Stimulated activated CD8-positive, alpha-beta memory T cell treated with anti-CD3 and anti-CD28 coated beads, Interleukin-12 subunit alpha, Interleukin-12 subunit beta, amount 100 ng/mL, for 4 hours (primary cell): ENCODE measurements around the gene TBC1D9B.
A peak's percentile ranks its signal among the peaks of the same experiment; 100 is the strongest.

Source experiments
- DNase-seq: peaks from one replicate; pipeline ENCODE4 v3.0.0-alpha.2; 2020; ENCODE audit warnings: low read depth

TBC1D9B gene

DNA sequence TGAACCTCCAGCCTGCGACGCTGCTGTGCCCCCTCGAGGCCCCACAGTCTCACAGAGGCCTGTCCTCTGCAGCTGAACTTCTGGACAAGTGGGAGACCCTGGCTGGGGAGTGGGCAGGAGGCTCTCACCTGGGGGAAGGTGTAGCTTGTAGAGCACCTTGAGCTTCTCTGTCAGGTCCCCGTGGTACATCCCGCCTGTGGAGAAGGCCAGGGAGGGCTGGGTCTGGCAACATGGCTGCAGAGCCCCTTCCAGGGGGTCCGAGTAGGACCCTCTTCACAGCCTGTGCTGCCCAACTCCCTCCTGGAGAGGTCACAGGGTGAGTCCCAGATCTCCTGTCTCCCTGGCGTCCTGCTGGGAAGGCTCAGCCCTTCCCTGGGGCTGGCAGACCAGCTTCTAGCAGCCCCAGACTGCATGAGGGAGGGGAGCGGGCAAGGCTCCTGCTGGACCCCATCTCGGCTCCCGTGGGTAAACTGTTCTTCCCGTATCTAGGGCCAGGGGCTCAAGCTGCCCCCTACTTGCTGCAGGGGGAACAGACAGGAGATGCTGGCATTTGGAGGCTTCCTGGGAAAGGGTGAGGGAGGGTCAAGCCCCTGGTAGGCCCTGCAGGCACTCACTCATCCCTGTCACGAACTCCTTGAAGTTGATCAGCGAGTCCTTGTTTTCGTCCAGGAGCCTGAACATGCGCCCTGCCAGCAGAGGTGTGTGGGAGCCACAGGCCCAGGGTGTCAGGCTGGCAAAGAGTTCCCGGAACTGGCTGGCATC, 37.9 kb downstream of the TBC1D9B start:
- DNase-seq, result no peak

DNA sequence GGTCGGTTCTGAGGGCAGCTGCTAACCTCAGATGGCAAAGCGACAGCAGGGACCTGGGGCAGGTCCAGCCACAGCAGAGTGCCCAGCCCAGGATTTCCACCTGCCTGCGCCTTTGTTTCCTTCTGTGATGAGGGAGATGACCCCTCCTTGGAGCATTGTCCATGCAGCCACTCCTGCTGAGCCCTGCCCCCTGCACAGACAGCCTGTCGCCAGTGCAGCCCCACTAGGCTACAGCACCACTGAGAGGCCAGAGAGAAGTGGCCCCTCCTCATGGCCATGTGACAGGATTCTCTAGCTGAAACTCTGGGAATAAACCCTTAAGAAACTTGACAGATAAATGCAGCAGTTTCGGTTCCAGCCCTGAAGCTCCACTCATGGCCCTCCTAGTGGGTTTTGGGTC, 38.6 kb downstream of the TBC1D9B start:
- no peak for DNase-seq

- no peak for DNase-seq
Observed at GRCh38 chr5:179868541-179868940, 39.2 kb downstream of the TBC1D9B start.

- no peak for DNase-seq
Observed at GRCh38 chr5:179867476-179867875, 40.2 kb downstream of the TBC1D9B start.

- no peak for DNase-seq
Observed at GRCh38 chr5:179867079-179867465, 40.6 kb downstream of the TBC1D9B start.

DNA sequence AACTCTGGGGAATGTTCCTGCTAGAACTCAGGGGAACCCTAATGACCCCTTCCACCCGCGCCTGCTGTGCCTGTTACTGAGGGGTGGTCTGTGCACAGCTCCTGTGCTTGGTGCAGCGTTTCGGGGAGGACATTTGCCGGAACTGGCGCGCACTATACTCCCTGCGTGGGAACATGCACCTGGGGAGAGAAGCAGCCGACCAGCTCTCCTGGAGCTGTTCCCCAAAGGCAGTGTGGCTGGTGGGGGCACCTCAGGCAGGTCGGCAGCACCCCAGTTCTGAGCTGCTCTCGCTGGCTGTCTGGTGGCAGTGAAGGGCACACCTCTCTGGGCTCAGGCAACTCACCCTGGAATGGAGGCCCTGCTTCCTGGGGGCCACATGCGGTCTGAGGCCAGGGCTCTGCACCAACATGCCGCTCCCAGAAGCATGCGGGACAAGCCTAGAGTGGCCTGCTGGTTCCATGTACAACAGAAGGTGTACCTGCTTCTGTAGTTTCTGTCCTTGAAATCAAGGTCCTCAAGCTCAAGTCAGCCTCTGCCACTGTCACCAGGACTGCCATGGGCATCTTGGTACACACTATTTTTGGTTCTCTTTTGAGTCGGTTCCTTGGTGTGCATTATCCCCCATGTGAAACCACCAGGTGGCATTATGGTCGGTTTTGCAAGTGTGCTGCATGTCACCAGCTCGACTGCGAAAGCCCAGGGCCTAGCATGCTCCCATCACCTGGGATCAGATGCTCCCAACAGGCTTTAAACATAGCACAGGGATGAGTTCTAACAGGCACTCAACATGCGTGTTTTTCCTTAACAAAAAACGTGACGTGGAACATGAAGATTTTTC, 41.2 kb downstream of the TBC1D9B start:
- no peak for DNase-seq

- no peak for DNase-seq
Observed at GRCh38 chr5:179865491-179866240, 42.0 kb downstream of the TBC1D9B start.

DNA sequence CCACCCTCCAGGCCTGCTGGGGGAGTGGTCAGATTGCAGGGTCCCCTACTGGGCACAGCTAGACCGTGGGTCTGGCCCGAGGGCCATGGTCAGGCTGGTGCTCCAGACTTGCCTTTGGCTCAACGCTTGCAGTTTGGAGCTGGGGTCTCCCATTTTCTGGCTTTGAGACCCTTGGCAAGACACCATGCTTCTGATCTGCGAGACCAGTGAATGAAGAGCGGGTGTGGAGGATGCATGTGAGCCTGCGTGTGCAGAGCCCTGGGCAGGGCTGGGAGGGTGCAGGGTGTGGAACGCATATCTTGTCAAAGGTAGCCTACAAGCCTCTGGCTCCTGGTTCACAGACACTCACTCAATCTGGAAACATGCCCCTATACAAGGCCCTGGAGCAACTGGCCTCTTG, 43.0 kb downstream of the TBC1D9B start:
- DNase-seq, result no peak

GRCh38 chr5:179863449-179864085, 44.1 kb downstream of the TBC1D9B start:
- DNase-seq, result no peak

- DNase-seq, result no peak
Observed at GRCh38 chr5:179862891-179863290, 44.8 kb downstream of the TBC1D9B start.

- DNase-seq, result no peak
Observed at GRCh38 chr5:179862296-179862695, 45.4 kb downstream of the TBC1D9B start.

DNA sequence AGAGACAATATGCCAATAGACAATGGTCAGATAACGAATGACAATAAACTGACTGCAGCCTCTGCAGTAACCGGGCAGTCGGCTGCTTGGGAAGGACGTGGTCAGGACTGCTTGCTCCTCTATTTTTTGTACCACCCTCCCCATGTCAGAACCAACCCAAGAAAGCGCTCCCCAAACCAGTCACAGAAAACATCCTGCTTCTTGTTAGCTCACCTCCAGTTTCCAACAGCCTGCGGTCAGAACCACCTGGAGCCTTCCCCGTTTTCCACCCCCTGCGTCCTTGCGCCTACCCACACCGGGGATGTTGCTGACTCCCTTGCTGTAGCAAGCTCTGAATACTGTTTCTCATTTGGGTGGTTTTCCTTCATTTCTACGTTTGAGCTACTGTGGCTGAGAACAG, 47.4 kb downstream of the TBC1D9B start:
- no peak for DNase-seq

- DNase-seq, result peak; percentile 84
Observed at GRCh38 chr5:179858586-179859427, 48.9 kb downstream of the TBC1D9B start, which contains the start of gene MRNIP. Gene MRNIP, minus strand, starts transcription at chr5:179858817. Its CDS starts 21 bp downstream, at chr5:179858796.

DNA sequence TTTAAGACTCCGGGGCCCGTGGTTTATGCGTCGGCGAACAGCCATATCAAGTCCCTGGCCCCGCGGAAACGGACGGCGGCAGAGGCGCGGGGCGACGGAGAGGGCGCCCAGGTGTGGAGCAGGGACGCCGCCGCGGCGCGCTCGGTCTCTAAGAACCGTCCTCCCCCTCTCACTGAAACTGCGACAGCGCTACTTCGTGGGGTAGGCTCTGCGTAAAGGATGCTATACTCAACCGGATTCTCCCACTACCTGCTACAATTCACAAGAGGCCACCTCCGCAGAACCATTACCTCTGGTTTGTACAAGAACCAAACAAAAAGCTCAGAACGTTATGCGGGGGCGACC, 49.5 kb downstream of the TBC1D9B start:
- no peak for DNase-seq

GRCh38 chr5:179854356-179854755, 53.3 kb downstream of the TBC1D9B start:
- DNase-seq, result no peak

DNA sequence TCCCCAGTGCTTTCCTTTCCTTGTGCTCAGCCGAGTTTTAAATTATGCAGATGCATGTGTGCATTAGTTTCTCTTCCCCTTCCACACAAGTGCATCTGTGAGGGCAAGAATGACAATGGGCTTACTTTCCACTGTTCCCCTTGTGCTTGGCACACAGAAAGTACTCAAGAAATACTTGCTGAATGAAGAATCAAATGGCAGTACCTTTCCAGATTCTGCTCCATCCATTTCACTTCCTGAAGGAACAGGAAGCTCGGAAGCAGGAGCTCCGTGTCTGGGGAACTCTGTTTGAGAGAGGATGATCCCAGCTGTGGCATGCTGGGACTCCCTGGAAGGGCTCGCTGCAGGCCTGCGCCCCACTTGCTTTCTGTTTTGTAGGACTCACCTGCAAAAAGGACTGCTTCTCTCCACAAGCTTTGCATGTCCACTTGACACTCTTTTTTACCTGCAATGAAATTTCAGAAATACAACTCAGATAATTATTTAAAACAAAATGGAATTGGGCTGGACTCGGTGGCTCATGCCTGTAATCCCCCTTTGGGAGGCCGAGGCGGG, 54.6 kb downstream of the TBC1D9B start:
- no peak for DNase-seq

DNA sequence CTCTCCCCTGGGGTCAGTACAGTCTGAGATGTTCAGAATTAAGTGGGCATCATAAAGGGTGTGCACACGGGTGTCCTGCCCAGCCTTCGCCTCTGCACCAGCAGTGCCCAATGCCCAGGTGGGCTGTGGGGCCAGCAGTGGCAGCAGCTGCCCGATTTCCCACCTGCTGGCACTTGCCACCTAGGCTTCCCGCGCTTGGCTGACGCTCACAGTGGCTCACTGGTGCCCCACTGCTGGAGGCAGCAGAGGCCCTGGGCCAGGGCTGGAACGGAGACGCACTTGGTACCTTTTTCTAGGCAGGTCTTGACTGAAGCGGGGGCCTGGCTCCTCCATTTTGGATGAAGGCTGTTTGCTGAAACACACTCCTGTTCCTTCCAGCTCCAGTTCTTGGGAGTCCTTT, 66.1 kb downstream of the TBC1D9B start:
- DNase-seq, result no peak

DNA sequence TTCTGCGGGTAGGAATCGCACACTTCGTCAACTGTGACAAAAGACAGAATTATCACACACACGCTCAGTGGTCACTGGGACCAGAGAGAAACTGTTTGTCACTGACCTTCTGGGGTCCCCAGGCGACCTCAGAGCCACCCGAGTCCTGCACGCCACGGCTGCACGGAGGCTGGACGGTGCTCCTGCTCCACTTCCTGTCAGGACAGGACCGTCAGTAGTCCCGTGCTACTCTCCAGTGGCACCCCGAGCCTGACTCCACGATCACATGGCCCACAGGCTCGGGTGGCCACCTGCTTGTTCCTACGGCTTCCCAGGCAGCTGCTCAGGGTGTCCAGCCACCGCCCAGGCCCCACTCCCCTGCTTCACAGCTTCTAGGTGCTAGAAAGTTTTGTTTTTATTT, 66.9 kb downstream of the TBC1D9B start:
- DNase-seq, result no peak

- DNase-seq, result no peak
Observed at GRCh38 chr5:179840321-179840720, 67.4 kb downstream of the TBC1D9B start.

DNA sequence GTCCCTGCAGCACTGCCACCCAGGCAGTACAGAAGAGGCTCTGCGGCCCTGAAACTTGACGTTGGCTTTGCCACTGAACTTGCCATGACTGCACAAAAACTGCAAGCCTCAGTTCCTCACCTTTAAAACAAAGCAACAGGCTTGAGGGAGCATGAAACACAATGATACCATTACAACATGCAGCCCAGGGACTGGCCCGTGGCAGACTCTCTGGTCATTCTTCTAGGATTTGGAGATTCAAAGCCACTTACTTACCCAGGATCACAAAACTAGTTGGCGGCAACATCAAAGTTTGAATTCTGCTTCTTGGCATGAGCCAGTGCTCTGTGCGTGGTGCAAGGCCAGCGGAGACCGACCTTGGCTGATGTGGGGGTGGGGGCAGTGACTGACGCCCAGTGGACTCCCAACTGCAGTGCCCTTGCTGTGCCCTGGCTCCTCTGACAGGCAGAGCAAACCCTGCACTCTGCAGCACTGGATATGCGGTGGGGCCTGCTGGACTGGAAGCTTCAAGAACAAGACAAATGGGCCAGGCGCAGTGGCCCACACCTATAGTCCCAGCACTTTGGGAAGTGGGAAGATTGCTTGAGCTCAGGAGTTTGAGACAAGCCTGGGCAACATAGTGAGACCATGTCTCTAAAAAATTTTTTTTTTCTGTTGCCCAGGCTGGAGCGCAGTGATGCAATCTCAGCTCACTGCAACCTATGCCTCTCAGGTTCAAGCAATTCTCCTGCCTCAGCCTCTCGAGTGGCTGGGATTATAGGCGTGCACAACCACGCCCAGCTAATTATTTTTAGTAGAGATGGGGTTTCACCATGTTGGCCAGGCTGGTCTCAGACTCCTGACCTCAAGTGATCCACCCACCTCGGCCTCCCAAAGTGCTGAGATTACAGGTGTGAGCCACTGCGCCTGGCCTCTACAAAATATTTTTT, 68.1 kb downstream of the TBC1D9B start:
- DNase-seq, result no peak
